ENCODE results near the gene CCDC200. TPM values are rescaled to one million over a fixed set of nuclear protein-coding genes. Genes with fewer than 3 reads are reported as not detected.
"Not testable (repeated sequence)": the region's sequence is repeated elsewhere in the genome, so short reads cannot be mapped to it uniquely, and the experiment has no call there.

The CCDC200 gene
- total RNA-seq, 1 experiment from 2014 or later, result not detected

DNA sequence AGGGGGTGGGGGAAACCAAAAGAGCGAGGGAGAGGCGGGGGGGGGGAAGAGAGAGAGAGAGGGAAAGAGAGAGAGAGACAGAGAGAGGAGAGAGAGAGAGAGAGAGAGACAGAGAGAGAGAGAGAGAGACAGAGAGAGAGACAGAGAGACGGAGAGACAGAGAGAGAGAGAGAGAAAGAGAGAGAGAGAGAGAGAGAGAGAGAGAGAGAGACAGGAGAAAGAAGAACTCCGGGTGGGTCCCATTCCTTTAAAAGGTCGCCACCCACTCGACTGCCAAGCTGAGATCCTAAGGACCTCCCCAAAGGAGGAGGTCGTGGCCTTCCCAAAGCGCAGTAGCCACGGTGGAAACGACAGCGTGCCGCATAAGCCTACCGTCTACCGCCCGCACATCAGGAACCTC is 4.8 kb upstream of the CCDC200 start:
- not testable (repeated sequence) for H3T11ph ChIP-seq (ENCODE audit: low read length); H3K79me1 ChIP-seq (ENCODE audit: insufficient read depth, low read depth, low read length, poor library complexity, severe bottlenecking); H2AK5ac ChIP-seq (ENCODE audit: insufficient read length, low read length); H3K56ac ChIP-seq (ENCODE audit: insufficient read length, low read depth, low read length); H3K23ac ChIP-seq (ENCODE audit: insufficient read length, low read depth, low read length); H2BK5ac ChIP-seq (ENCODE audit: insufficient read length, low read length); H4K8ac ChIP-seq (replicated peaks; ENCODE audit: insufficient read length, low read depth, low read length); H2AFZ ChIP-seq (ENCODE audit: low read length); H3K4me1 ChIP-seq (ENCODE audit: insufficient read depth, low read length); H4K5ac ChIP-seq (ENCODE audit: insufficient read length, low read depth, low read length); H3K9me3 ChIP-seq (ENCODE audit: control insufficient read depth, low read depth, low read length); H3K27ac Mint-ChIP-seq; H3K27me3 Mint-ChIP-seq (ENCODE audit: low read depth); H3K36me3 Mint-ChIP-seq (ENCODE audit: insufficient read depth in 1 of 3, low read depth in 3 of 3); H3K4me2 ChIP-seq (ENCODE audit: insufficient read depth, insufficient read length, low read length); H3K4me1 Mint-ChIP-seq; H3K4ac ChIP-seq (ENCODE audit: low read depth, low read length); H4K91ac ChIP-seq (ENCODE audit: insufficient read length, low read depth, low read length); H3K27me3 ChIP-seq (ENCODE audit: insufficient read depth, low read length); H3K9ac ChIP-seq (ENCODE audit: extremely low read depth, insufficient read length, low read length); H2BK120ac ChIP-seq (ENCODE audit: low read depth, low read length, poor library complexity, severe bottlenecking); H3K23me2 ChIP-seq (ENCODE audit: insufficient read length, low read depth, low read length, poor library complexity, severe bottlenecking); H3K14ac ChIP-seq (ENCODE audit: insufficient read depth, low read length); H3K79me2 ChIP-seq (ENCODE audit: insufficient read depth, low read length); H2BK12ac ChIP-seq (ENCODE audit: insufficient read length, low read depth, low read length); H2BK15ac ChIP-seq (ENCODE audit: low read depth, low read length); DNase-seq; H3K27ac ChIP-seq (ENCODE audit: insufficient read length, low read depth, low read length); H3K18ac ChIP-seq (ENCODE audit: insufficient read length, low read depth, low read length); H3K9me3 Mint-ChIP-seq; H4K20me1 ChIP-seq (ENCODE audit: control insufficient read depth, insufficient read depth, insufficient read length); H3K4me3 Mint-ChIP-seq; H2BK20ac ChIP-seq (ENCODE audit: low read depth, low read length, poor library complexity, severe bottlenecking)
- no CpG with 5 or more reads among the region's 15 CpGs for WGBS (ENCODE audit: extremely low coverage, insufficient read length, low lambda C conversion rate)

DNA sequence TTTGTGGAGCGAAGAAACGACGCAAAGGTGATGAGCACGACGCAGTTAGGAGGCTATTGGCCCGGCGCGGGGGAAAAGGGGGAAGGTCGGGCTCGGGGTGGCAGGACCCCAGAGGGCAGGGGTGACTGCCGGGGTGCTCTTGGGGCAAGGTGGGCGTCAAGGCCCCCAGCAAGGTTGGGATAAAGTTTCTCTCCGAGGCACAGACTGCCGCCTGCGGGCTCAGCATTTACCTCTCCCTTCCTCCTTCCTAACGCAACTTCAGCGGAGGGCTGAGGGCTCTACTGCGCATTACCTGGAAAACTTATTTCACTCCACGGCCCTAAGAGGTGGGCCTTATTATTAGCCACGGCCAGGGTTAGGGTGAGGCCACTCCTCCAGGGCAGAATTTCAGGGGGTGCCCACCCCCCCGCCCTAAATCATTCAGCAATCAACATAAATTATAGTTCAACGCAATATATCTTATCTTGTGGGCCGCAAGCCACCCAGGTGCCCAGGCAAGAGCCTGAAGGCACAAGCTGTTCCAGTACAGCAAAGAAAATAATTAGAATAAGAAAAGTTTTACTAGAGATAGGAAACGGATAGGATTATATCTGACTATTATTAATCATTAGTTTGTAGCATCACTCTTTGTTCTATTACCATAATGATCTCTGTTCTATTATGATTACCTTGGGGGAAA is 3.7 kb upstream of the CCDC200 start:
- H3K27me3 Mint-ChIP-seq (ENCODE audit: low read depth); H3K27me3 ChIP-seq (ENCODE audit: insufficient read depth, low read length); H3K23ac ChIP-seq (ENCODE audit: insufficient read length, low read depth, low read length); H4K5ac ChIP-seq (ENCODE audit: insufficient read length, low read depth, low read length); H3K79me2 ChIP-seq (ENCODE audit: insufficient read depth, low read length); H3K23me2 ChIP-seq (ENCODE audit: insufficient read length, low read depth, low read length, poor library complexity, severe bottlenecking); H3K18ac ChIP-seq (ENCODE audit: insufficient read length, low read depth, low read length); H3K56ac ChIP-seq (ENCODE audit: insufficient read length, low read depth, low read length); H4K91ac ChIP-seq (ENCODE audit: insufficient read length, low read depth, low read length); H3K9me3 Mint-ChIP-seq; H3K14ac ChIP-seq (ENCODE audit: insufficient read depth, low read length); H2BK120ac ChIP-seq (ENCODE audit: low read depth, low read length, poor library complexity, severe bottlenecking); H2AFZ ChIP-seq (ENCODE audit: low read length); H3K36me3 Mint-ChIP-seq (ENCODE audit: insufficient read depth in 1 of 3, low read depth in 3 of 3); H2BK20ac ChIP-seq (ENCODE audit: low read depth, low read length, poor library complexity, severe bottlenecking); H3K79me1 ChIP-seq (ENCODE audit: insufficient read depth, low read depth, low read length, poor library complexity, severe bottlenecking); H3K4me1 ChIP-seq (ENCODE audit: insufficient read depth, low read length); H2BK12ac ChIP-seq (ENCODE audit: insufficient read length, low read depth, low read length); H3K4me1 Mint-ChIP-seq; H3K27ac ChIP-seq (ENCODE audit: insufficient read length, low read depth, low read length); H2BK5ac ChIP-seq (ENCODE audit: insufficient read length, low read length); H4K20me1 ChIP-seq (ENCODE audit: control insufficient read depth, insufficient read depth, insufficient read length); H3K9ac ChIP-seq (ENCODE audit: extremely low read depth, insufficient read length, low read length); H2AK5ac ChIP-seq (ENCODE audit: insufficient read length, low read length); H3K4ac ChIP-seq (ENCODE audit: low read depth, low read length); H4K8ac ChIP-seq (replicated peaks; ENCODE audit: insufficient read length, low read depth, low read length); H3K4me2 ChIP-seq (ENCODE audit: insufficient read depth, insufficient read length, low read length); H3K9me3 ChIP-seq (ENCODE audit: control insufficient read depth, low read depth, low read length): not testable (repeated sequence)
- peak overlapping the region in 1 of 3 experiments; percentile 9; a peak in 1 of 7 replicates for H3K27ac Mint-ChIP-seq
- no CpG with 5 or more reads among the region's 24 CpGs for WGBS (ENCODE audit: extremely low coverage, insufficient read length, low lambda C conversion rate)
- H2BK15ac ChIP-seq (ENCODE audit: low read depth, low read length), result peak overlapping the region; percentile 30; the same call in 1 of the 2 replicates
- H3T11ph ChIP-seq (ENCODE audit: low read length), result peak overlapping the region; percentile 96
- peak; percentile 33 for DNase-seq
- peak overlapping the region in 1 of 2 experiments; percentile 63; a peak in 2 of 5 replicates for H3K4me3 Mint-ChIP-seq
